HepG2 (cell line): Measurements from ENCODE around the gene DLX5. TPM values are rescaled to one million over a fixed set of nuclear protein-coding genes. Genes with fewer than 3 reads are reported as not detected.

Experiments
- GABPA ChIP-seq, 2 experiments: IDR thresholded peaks; 2 replicates each; pipeline ENCODE4 v1.6.1; 2011 to 2016; ENCODE audit warnings: low read depth in 2 of 2, low read length in 1 of 2, missing biosample characterization in 1 of 2, missing genetic modification characterization in 1 of 2
- KLF13 ChIP-seq: sonication (generic); formaldehyde crosslinking; IDR thresholded peaks from 2 replicates; pipeline ENCODE4 v1.4.0; 2020; ENCODE audit warnings: mild to moderate bottlenecking, missing genetic modification reagents
- KMT2B ChIP-seq: IDR thresholded peaks from 2 replicates; pipeline ENCODE4 v1.6.1; 2016; ENCODE audit warnings: missing genetic modification reagents, missing compliant biosample characterization
- PHF8 ChIP-seq: sonication (generic); formaldehyde crosslinking; IDR thresholded peaks from 2 replicates; pipeline ENCODE4 v1.5.0; 2020; ENCODE audit warnings: missing genetic modification reagents
- RAD21 ChIP-seq: fragments of 450-650 bp; formaldehyde crosslinking; IDR thresholded peaks from 2 replicates; pipeline ENCODE4 v1.5.0; 2020; ENCODE audit warnings: mild to moderate bottlenecking
- RARG ChIP-seq: sonication (generic); formaldehyde crosslinking; IDR thresholded peaks from 2 replicates; pipeline ENCODE4 v1.4.0; 2020; ENCODE audit warnings: low read depth, mild to moderate bottlenecking, missing genetic modification reagents
- TCF12 ChIP-seq, 2 experiments: fragments of 450-650 bp in 1 of 2; sonication (generic) in 1 of 2; formaldehyde crosslinking in 1 of 2; IDR thresholded peaks; 2 replicates each; pipeline versions ENCODE4 v1.6.1 to v1.8.0; 2017 to 2022; ENCODE audit warnings: antibody characterized with exemption in 1 of 2, mild to moderate bottlenecking in 1 of 2, missing genetic modification reagents in 1 of 2, moderate library complexity in 1 of 2
- U2AF2 ChIP-seq: fragments of 200-400 bp; formaldehyde crosslinking; IDR thresholded peaks from 2 replicates; pipeline ENCODE4 v1.6.1; 2017; ENCODE audit warnings: low read depth, mild to moderate bottlenecking, low read length
- ZNF441 ChIP-seq: sonication (generic); formaldehyde crosslinking; IDR thresholded peaks from 2 replicates; pipeline ENCODE4 v1.7.0; 2021; ENCODE audit warnings: missing genetic modification reagents, borderline replicate concordance
- polyA plus RNA-seq, 8 experiments: library from polyadenylated mRNA; depleted of rRNA in 3 of 8; stranded (reverse) in 7 of 8; unstranded in 1 of 8; fragments of >200 nt; fragmentation: Illumina TruSeq in 4 of 8; extraction: Trizol in 4 of 8; gene quantifications; 2 replicates each; pipeline versions ENCODE4 v1.2.1 to v1.2.3, GENCODE V29; 2011 to 2016; ENCODE audit warnings: low read depth in 4 of 8, missing spikeins in 1 of 8, mixed read lengths in 1 of 8; ENCODE audit not compliant: insufficient read depth in 1 of 8
- total RNA-seq, 5 experiments: library from RNA; depleted of rRNA; stranded (reverse); fragments of >200 nt; fragmentation: Illumina TruSeq; extraction: Trizol; gene quantifications; 2 replicates each; pipeline ENCODE4 v1.2.3, GENCODE V29; 2016; ENCODE audit warnings: low read depth in 1 of 5
- TF ChIP-seq, protein P1 (sequence below): sonication (generic); formaldehyde crosslinking; IDR thresholded peaks from 2 replicates; pipeline ENCODE4 v1.5.0; 2020; ENCODE audit warnings: mild to moderate bottlenecking, missing genetic modification reagents, borderline replicate concordance
- TF ChIP-seq, protein P2 (sequence below): sonication (generic); formaldehyde crosslinking; IDR thresholded peaks from 2 replicates; pipeline ENCODE4 v1.4.0; 2020; ENCODE audit warnings: mild to moderate bottlenecking, low read depth, missing genetic modification reagents
- TF ChIP-seq, protein P3 (sequence below): sonication (generic); formaldehyde crosslinking; IDR thresholded peaks from 2 replicates; pipeline ENCODE4 v1.4.0; 2020; ENCODE audit warnings: mild to moderate bottlenecking, missing genetic modification reagents
- TF ChIP-seq, protein P4 (sequence below): sonication (generic); formaldehyde crosslinking; IDR thresholded peaks from 2 replicates; pipeline ENCODE4 v1.5.1; 2020; ENCODE audit warnings: missing genetic modification reagents, mild to moderate bottlenecking, borderline replicate concordance

Gene DLX5
- total and polyA plus RNA-seq, 2 of the 13 experiments (the other 11 are each of a cell fraction or from before 2014, with no cell fraction given): not detected

DNA sequence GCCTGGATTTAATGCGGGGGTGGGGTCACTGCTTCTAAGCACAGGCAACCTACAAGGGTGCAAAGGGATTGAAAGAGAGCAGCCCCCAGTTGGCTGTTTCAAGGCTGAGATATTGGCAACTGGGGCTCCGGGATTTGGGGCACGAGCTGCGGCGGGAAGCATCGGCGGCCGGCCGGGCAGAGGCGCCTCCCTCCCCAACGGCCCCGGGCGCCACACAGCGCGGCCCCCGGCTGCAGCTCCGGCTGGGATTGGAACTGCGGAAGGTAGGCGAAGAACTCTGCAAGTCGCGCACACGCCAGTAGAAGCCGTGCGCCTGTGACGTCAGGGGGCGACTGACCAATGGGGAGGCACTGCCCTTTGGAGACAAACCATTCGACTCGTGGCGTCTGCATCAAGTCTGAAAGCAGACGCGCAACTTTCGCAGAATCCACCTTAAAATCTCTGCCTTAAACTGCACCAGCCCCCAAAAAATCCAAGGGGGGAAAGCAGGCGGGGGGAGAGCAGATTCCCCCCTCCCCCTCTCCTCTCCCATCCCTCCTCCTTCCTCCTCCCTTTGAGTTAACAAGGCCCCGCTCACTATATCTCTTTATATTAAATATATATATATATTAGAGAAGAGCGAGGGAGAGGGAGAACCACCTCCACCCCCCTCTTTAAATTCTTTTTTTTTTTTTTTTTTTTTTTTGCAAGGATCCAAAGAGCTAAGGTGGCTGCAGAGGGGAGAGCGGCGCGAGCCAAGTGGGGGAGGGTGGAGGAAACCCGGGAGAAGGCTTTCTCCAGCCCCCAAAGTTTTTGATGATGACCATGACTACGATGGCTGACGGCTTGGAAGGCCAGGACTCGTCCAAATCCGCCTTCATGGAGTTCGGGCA, 19.2 kb downstream of the DLX5 start, which contains the start of gene DLX6 (continued):
- TF ChIP-seq, protein P1, sequence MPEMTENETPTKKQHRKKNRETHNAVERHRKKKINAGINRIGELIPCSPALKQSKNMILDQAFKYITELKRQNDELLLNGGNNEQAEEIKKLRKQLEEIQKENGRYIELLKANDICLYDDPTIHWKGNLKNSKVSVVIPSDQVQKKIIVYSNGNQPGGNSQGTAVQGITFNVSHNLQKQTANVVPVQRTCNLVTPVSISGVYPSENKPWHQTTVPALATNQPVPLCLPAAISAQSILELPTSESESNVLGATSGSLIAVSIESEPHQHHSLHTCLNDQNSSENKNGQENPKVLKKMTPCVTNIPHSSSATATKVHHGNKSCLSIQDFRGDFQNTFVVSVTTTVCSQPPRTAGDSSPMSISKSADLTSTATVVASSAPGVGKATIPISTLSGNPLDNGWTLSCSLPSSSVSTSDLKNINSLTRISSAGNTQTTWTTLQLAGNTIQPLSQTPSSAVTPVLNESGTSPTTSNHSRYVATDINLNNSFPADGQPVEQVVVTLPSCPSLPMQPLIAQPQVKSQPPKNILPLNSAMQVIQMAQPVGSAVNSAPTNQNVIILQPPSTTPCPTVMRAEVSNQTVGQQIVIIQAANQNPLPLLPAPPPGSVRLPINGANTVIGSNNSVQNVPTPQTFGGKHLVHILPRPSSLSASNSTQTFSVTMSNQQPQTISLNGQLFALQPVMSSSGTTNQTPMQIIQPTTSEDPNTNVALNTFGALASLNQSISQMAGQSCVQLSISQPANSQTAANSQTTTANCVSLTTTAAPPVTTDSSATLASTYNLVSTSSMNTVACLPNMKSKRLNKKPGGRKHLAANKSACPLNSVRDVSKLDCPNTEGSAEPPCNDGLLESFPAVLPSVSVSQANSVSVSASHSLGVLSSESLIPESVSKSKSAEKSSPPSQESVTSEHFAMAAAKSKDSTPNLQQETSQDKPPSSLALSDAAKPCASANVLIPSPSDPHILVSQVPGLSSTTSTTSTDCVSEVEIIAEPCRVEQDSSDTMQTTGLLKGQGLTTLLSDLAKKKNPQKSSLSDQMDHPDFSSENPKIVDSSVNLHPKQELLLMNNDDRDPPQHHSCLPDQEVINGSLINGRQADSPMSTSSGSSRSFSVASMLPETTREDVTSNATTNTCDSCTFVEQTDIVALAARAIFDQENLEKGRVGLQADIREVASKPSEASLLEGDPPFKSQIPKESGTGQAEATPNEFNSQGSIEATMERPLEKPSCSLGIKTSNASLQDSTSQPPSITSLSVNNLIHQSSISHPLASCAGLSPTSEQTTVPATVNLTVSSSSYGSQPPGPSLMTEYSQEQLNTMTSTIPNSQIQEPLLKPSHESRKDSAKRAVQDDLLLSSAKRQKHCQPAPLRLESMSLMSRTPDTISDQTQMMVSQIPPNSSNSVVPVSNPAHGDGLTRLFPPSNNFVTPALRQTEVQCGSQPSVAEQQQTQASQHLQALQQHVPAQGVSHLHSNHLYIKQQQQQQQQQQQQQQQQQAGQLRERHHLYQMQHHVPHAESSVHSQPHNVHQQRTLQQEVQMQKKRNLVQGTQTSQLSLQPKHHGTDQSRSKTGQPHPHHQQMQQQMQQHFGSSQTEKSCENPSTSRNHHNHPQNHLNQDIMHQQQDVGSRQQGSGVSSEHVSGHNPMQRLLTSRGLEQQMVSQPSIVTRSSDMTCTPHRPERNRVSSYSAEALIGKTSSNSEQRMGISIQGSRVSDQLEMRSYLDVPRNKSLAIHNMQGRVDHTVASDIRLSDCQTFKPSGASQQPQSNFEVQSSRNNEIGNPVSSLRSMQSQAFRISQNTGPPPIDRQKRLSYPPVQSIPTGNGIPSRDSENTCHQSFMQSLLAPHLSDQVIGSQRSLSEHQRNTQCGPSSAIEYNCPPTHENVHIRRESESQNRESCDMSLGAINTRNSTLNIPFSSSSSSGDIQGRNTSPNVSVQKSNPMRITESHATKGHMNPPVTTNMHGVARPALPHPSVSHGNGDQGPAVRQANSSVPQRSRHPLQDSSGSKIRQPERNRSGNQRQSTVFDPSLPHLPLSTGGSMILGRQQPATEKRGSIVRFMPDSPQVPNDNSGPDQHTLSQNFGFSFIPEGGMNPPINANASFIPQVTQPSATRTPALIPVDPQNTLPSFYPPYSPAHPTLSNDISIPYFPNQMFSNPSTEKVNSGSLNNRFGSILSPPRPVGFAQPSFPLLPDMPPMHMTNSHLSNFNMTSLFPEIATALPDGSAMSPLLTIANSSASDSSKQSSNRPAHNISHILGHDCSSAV: no peak
- TF ChIP-seq U2AF2 (no peak), GABPA (IDR thresholded peaks at IDR 0.05; ENCODE audit: low read depth, low read length) (no peak), GABPA (CRISPR knock-in tag; IDR thresholded peaks at IDR 0.05; ENCODE audit: low read depth) (no peak), RARG (no peak), TCF12 (IDR thresholded peaks at IDR 0.05) (no peak), TCF12 (CRISPR knock-in tag; IDR thresholded peaks at IDR 0.05) (no peak), RAD21 (CRISPR knock-in tag) (peak; percentile 52), KLF13 (CRISPR knock-in tag) (no peak), ZNF441 (CRISPR knock-in tag) (no peak), PHF8 (peak; percentile 49; the same call in 1 of the 2 replicates), KMT2B (CRISPR knock-in tag) (peak; percentile 78; the same call in 1 of the 2 replicates)
- TF ChIP-seq, protein P2, sequence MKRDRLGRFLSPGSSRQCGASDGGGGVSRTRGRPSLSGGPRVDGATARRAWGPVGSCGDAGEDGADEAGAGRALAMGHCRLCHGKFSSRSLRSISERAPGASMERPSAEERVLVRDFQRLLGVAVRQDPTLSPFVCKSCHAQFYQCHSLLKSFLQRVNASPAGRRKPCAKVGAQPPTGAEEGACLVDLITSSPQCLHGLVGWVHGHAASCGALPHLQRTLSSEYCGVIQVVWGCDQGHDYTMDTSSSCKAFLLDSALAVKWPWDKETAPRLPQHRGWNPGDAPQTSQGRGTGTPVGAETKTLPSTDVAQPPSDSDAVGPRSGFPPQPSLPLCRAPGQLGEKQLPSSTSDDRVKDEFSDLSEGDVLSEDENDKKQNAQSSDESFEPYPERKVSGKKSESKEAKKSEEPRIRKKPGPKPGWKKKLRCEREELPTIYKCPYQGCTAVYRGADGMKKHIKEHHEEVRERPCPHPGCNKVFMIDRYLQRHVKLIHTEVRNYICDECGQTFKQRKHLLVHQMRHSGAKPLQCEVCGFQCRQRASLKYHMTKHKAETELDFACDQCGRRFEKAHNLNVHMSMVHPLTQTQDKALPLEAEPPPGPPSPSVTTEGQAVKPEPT: peak; percentile 89; the same call in 1 of the 2 replicates
- TF ChIP-seq, protein P3, sequence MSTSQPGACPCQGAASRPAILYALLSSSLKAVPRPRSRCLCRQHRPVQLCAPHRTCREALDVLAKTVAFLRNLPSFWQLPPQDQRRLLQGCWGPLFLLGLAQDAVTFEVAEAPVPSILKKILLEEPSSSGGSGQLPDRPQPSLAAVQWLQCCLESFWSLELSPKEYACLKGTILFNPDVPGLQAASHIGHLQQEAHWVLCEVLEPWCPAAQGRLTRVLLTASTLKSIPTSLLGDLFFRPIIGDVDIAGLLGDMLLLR (CRISPR knock-in tag): peak; percentile 71; the same call in 1 of the 2 replicates
- TF ChIP-seq, protein P4, sequence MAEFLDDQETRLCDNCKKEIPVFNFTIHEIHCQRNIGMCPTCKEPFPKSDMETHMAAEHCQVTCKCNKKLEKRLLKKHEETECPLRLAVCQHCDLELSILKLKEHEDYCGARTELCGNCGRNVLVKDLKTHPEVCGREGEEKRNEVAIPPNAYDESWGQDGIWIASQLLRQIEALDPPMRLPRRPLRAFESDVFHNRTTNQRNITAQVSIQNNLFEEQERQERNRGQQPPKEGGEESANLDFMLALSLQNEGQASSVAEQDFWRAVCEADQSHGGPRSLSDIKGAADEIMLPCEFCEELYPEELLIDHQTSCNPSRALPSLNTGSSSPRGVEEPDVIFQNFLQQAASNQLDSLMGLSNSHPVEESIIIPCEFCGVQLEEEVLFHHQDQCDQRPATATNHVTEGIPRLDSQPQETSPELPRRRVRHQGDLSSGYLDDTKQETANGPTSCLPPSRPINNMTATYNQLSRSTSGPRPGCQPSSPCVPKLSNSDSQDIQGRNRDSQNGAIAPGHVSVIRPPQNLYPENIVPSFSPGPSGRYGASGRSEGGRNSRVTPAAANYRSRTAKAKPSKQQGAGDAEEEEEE (CRISPR knock-in tag): no peak
